Activated CD4-positive, alpha-beta T cell treated with anti-CD3 and anti-CD28 coated beads, Interleukin-2, Interleukin-6, amounts not matched to agents 100 ng/mL and 50 ng/mL, durations not matched to agents 16 hours and 8 hours (primary cell): ENCODE results near the gene DNAJC12.

Source experiments
- DNase-seq: peaks from one replicate; pipeline ENCODE4 v3.0.0-alpha.2; 2020

The DNAJC12 gene

DNA sequence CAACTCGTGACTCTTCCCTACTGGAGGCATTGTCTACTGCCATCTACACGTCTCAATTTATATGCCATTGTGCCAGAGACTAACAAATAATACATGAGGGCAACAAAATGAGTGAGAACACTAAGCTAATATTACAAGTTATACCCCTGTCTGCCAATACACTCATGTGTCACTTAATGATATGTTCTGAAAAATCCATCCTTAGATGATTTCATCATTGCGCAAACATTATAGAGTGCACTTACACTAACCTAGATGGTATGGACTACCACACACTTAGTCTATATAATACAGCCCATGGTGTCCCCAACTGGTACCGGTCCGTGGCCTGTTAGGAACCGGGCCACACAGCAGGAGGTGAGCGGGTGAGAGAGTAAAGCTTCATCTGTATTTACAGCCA lies 77.7 kb downstream of the DNAJC12 start:
- DNase-seq: no peak
